ENCODE results near the gene PDILT.

DNA sequence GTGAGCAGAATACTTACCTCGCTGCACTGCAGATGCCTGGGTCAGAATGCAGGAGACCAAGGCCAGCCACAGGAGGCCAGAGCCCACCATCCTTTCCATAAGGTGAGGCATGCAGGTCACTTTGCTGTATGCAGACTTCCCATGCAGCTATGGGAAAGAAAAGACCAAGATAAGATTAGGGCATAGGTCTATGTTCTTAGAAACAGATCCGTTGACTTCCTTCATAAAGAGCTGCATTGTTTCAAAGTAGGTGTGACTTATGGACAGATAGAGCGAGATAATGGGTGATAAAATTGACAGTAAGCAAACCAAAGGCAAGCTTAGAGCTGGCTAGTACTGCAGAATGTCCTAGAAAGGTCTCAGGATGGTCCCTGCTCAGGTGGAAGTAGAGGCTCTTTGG, 78.2 kb downstream of the PDILT start:
- TF ChIP-seq, protein P1, sequence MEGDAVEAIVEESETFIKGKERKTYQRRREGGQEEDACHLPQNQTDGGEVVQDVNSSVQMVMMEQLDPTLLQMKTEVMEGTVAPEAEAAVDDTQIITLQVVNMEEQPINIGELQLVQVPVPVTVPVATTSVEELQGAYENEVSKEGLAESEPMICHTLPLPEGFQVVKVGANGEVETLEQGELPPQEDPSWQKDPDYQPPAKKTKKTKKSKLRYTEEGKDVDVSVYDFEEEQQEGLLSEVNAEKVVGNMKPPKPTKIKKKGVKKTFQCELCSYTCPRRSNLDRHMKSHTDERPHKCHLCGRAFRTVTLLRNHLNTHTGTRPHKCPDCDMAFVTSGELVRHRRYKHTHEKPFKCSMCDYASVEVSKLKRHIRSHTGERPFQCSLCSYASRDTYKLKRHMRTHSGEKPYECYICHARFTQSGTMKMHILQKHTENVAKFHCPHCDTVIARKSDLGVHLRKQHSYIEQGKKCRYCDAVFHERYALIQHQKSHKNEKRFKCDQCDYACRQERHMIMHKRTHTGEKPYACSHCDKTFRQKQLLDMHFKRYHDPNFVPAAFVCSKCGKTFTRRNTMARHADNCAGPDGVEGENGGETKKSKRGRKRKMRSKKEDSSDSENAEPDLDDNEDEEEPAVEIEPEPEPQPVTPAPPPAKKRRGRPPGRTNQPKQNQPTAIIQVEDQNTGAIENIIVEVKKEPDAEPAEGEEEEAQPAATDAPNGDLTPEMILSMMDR (IDR thresholded peaks at IDR 0.05) = no peak
- no peak for TF ChIP-seq POLR2A (IDR thresholded peaks at IDR 0.05)
